ENCODE results near the gene ZEB2.

Gene ZEB2

GRCh38 chr2:144349674-144350073 lies 170.2 kb downstream of the ZEB2 start:
- no peak for DNase-seq

- no peak for DNase-seq
Observed at GRCh38 chr2:144348846-144349245, 171.1 kb downstream of the ZEB2 start.

GRCh38 chr2:144346229-144346628 lies 173.7 kb downstream of the ZEB2 start:
- DNase-seq = no peak

- no peak for DNase-seq
Observed at GRCh38 chr2:144343145-144343544, 176.8 kb downstream of the ZEB2 start.

DNA sequence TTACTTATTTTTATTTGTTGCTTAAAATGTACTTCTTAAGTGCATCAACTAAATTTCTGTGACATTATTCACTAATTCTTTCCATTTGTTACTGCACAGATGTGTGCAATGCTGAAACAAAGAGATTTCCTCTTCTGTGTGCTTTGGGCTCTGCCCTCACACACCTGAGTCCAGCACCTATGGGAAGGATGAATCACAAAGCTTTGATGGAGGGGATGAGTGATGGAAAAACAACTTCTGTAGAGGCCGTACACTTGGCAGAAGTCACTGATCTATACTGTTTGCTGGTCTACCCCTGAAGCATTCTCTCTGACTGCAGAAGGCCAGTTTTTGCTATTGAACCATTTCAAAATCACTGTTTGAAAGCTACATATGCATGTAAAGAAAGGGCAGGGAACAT lies 178.4 kb downstream of the ZEB2 start:
- DNase-seq = no peak

GRCh38 chr2:144339048-144339447 lies 180.9 kb downstream of the ZEB2 start:
- DNase-seq = no peak

- DNase-seq = no peak
Observed at GRCh38 chr2:144334551-144334950, 185.4 kb downstream of the ZEB2 start.
